T follicular helper cell (primary cell): ENCODE results near the gene FAM83E.
"Not testable (repeated sequence)": the region's sequence is repeated elsewhere in the genome, so short reads cannot be mapped to it uniquely, and the experiment has no call there.

Source experiments
- DNase-seq: peaks from one replicate; pipeline ENCODE4 v3.0.0-alpha.2; 2020; ENCODE audit warnings: low read depth

The FAM83E gene

DNA sequence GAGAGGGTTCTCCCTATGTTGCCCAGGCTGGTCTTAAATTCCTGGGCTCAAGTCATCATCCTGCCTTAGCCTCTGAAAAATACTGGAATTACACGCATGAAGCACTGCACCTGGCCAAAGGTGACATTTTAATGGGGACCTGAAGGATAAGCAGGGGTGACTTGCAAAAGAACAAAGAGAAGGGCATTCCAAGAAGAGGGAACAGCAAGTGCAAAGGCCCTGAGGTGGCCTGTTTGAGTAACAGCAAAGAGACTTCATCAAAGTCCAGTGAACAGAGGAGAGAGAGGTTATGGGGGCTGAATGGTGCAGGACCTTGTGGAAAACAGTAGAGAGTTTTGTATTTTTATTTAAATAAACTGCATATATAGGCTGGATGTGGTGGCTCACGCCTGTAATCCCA, 27.0 kb upstream of the FAM83E start:
- no peak for DNase-seq

DNA sequence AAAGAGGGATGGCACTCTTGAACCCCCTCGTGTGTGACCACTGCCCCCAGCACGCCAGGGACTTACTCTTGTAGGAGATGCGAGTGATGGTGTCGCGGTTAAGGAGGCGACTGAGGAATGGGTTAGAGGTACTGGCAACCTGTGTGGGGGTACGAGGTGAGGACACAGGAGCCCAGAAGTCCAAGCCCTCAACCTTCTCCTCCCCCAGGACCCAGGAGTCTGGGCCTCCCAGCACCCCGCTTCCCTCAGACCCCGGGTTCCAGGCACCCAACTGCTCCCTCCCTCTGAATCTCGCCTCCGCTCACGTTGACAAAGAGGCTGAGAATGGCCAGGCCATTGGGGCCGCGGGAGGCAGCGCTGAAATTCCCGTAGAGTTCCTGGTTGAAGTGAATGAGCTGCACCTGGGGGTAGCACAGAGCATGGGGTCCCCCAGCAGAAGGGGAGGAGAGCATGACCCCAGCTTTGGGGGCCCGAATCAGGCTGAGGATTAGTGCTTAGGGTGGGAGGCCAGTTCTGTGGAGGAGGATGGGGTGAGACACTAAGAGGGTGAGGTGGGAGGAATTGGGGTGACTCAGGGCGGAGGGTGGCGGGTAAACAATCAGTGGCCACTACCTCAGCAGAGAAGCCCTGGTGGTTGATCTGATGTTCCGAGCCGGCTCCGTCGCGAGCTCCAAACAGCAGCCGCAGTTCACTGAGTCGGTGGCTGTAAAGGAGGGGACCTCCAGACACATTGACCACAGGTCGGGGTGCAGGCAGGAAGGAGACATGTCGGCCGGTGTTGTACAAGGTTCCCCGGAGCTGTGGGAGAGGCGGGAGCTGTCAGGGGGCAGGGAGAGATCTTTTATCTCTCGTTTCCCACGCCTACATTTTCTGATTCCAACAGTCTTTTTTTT, 24.9 kb upstream of the FAM83E start:
- no peak for DNase-seq

DNA sequence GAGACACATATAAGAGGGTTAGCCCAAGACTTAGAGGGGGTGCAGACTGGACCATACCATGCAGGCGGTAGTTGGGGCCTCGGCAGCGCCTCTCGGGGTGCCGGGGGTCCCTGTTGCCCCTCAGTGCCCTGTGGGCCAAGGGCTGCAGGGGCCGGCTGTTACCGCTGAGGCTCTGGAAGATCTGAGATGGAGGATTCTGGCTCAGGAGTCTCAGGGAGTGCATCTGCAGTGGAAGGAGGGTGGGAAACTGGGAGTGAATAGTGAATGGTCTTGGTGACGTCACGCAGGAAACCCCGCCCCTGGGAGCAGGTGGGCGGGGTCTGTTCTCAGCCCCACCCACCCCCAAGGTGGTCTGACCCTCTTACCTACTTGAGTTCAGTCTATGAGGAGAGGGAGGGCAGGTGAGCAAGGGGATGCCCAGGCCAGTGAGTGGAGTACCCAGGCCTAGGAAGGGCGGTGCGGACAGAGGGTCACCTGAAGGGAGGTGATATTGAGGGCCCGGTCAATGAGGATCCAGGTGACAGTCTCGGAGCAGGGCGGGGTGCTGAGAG, 24.0 kb upstream of the FAM83E start:
- DNase-seq: no peak

DNA sequence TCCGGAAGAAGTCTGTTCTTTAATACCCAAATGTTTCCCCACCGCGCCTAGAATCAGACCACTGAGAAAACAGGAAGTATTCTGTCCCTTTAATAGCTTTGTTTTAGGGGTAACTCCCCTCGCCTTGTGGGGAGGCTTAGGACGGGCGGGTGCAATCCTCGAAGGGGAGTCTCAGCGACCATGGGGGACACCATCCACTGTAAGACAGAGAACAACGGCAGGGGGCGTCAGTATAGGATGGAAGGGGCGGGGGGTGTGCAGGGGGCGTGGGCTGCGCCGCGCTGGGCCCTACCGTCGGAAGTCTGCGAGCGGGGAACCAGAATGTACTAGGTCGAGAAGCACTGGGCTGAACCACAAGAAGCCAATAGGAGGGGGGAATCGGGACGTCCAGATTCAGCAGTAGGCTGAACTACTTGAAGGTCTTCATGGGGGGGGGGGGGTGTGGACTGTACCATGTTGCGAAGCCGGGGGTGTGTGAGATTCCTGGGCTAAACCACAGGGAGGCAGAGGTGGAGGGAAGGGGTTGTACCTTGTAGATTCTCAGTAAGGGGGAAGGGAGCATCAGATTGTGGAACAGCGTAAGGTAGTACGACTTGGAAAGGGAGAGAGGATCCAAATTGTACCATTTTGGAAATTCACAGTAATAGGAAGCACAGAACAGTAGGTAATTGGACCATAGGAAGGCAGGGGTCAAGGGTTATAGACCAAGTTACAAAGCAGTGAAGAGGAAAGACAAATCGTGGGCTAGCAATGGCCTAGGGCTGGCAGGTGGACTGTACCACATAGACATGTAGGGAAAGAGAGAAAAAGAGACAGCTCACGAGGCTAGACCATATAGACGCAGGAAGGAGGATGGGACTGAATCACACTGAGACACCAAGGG, 23.3 kb upstream of the FAM83E start:
- peak; percentile 83 for DNase-seq

DNA sequence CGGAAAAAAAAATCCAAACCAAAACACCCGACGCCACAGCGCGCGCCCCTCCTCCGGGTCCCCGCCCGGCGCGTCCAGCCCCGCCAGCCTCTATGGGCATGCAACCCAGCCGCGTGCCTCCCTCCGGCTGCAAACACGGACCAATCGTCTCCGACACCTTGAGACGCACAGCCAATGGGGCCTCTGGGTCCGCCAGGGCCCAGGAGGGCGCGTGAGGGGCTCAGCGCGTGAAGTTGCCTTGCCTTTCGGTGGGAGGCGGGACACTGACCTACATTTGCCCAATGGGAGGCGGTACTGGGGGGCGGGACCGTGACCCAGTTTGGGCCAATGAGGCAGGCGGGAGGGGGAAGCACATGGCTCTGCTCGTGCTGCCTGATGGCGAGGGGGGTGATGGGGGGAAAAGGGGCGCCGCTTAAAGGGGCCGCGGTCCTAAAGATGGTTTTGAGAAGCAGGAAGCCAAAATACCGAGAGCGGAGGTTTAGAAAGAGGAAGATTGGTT, 22.6 kb upstream of the FAM83E start:
- DNase-seq: peak; percentile 99

DNA sequence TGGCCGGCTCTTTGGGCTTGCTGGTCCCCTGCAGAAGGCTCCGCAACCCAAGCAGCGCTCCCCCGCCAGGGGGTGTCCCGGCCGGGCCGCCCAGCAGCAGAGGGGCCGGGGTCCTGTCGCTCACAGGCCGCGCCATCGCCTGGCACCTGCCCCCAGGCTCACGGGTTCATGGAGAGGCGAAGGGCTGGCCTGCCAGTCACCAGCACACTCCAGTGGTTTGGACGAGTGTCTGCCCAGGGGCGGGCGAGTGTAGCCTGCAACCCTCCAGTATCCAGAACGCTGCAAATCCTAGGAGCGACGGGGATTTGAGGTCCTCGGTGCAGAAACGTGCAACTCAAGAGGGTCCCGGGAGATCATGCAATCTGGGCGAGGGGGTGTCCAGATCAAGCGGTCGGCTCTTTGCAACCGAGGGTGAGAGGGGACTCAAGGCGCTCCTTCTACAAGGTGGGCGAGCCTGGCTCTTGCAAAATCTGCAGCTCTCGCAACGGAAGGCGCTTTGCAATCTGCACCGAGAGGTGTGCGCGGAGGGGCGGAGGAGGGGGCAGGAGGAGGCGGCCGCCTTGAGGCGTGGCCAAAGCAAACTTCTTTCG, 22.1 kb upstream of the FAM83E start, which contains the start of gene DBP:
Gene DBP (minus strand): TSS at position 521 of the 590 bp plus-strand sequence. CDS start 385 bp downstream, at position 136.
- no peak for DNase-seq

DNA sequence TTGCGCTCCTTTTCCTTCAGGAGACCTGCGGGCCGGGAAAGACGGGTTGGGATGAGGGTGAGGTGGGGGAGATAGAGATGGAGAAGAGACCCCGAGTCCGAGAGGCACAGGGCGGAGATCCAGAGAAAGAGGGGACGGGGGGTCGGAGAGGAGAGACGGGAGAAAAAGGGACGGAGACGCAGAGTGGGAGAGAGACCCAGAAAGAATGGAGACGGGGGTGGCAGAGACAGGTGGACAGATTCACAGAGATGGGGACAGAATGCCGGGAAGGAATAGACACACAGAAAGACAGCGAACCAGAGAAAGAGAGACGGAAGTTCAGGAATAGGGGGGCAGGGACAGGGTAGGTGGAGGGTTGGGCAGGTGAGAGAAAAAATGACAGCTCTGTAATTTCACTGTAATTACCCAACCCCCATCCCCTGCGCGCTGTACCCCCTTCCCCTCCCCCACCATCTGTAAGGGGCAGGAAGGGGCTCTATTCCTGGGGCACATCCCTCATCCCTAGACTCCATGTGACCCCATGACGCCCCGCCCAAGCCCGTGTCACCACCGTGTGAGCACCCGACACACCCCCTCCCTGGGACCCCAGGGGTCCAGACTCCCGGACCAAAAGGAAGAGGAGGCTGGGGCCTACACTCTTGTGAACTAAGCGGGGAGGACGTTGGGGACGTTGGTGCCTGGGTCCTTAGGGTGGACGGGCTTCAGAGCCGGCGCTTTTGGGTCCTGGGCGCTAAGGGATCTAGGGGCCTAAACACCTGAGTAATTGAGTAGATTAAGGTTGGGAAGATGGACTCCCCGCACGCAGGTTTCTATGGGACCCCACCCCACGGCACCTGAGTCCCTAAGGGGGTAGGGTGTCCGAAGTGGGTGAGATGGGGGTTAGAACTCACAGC, 21.3 kb upstream of the FAM83E start:
- DNase-seq: no peak

DNA sequence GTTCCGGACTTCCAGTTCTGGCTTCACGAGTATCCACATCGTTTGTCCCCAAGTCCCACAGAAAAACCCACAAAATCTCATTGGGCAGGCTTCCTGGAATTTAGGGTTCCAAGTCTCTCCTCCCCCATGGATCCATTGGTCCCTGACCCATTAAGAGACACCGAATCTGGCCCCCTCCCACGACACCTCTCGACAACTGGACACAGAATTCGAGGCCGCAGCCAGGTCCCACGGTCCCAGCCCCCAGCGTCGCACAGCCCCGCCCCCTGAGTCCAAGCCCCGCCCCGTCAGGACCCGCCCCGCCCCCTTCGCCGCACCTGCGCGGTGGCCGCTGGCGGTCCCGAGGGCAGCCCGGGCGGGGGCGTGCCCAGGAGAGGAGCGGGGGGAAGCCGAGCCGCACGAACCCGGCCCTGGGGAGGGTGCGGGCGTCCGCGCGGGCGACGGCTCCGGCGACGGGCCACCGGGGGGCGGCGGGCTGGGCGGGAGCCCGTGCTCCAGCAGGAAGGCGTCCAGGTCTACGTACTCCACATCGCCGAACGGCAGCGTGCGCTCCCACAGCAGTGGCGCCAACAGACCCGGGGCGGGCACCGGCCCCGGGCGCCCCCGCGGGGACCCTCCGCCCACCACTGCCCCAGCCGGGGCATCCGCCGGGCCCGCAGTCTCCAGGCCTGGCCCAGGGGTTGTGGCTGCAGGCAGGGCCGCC, 20.5 kb upstream of the FAM83E start:
- peak; percentile 67 for DNase-seq

DNA sequence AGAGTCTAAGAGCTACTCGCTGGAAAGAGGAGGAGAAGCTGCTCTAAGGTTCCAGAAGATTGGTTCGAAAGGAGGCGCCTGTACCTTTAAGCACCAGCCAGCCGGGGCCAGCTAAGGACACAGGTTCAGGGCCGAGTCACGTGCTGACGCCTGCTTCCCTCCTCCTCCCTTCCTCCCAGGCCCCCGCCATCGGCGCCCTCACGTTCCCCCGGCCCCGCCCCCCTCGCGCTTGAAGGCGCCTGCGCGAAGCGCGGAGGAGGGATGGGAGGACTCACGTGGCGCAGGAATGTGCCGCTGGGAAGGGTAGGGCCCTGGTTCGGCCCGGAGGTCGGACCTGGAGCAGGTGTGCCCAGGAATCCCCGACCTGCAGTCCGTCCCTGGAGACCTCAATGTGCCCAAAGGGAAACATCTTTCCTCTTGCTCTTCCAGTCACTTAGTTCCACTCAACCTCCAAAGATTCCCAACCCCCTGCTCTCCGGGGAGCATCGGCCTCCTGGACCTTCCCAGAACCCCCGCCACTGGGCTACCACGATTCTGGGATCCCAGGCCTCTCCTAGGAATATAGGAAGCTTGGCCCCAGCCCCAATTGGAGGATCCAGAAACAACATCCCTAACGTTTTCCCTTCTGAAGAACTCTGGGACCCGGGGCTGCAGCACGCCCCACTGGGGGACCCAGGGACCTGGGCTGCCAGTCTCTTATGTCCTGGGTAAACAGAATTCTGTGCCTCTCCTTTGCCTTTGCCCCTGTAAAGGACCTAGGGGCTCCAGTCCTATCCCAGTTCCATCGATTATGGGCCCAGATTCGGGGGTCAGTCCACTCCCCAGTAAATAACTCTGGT, 19.8 kb upstream of the FAM83E start:
- DNase-seq: peak; percentile 84

DNA sequence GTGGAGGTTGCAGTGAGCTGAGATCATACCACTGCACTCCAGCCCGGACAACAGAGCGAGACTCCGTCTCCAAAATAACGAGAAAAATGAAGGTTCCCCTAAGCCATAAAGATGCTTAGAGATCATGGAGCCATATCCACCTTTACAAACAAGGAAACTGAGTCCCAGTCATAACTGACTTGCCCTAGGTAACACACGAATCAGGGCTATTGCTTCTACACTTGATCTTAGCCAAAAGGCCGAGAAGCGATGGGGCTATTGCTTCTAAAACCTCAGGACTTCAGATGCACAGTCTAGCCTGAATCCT, 19.1 kb upstream of the FAM83E start:
- DNase-seq: no peak

DNA sequence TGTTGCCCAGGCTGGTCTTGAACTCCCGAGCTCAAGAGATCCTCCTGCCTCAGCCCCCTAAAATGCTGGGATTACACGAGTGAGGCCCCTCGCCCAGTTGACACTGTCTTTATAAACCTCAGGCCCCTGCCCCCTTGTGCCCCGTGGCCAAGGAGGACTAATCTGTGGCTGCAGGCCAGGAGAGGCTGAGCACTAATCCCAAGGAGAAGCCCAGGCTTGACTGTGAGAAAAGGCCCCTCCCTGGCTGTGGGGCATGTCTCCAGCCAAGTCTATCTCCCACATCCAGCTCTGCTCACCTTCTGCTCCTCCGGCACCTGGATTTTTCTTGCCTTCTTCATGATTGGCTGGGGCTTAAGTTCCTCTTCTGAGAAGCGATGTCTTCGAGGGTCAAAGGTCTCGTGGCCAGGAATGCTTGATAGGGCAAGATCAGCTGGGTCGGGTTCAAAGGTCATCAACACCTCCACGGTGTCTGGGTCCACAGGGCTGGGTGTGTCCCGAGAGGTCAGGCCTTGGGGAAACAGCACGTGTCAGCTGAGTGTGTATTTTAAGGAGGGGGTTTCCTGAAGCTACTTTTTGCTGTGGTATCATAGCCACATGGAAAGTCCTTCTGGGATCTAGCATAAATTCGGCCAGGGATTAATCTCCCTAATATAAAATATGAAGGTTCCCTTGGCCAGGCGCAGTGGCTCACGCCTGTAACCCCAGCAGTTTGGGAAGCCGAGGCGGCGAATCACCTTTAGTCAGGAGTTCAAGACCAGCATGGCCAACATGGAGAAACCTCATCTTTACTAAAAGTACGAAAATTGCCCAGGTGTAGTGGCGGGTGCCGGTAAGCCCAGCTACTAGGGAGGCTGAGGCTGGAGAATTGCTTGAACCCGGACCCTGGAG, 18.5 kb upstream of the FAM83E start:
- no peak for DNase-seq

DNA sequence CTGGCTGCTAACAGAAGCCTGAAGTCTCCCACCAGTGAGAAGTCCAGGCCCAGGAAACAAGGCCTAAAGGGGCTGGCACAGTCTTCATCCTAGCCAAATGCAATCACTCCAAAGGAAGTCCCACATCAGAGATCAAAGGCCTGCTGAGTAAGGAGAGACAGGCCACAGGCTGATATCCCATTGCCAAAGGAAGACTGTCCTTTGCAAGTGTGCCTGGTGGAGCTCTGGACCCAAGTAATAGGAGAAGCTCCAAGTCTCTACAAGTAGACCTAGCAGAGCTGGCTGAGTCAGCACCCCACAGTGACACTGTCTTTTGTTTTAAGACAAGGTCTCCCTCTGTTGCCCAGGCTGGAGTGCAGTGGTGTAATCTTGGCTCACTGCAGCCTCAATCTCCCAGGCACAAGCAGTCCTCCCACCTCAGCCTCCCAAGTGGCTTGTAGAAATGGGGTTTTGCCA, 17.8 kb upstream of the FAM83E start:
- DNase-seq: no peak

DNA sequence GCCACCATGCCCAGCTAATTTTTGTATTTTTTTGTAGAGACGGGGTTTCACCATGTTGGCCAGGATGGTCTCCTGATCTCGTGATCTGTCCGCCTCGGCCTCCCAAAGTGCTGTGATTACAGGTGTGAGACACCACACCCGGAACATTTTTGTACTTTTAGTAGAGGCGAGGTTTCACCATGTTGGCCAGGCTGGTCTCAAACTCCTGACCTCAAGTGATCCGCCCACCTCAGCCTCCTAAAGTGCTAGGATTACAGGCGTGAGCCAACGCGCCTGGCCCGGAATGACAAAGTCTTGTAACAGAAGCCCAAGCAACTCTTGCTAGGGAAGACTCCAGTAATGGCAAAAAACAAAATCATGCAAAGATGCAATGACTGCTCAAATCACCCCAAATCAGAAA, 17.4 kb upstream of the FAM83E start:
- DNase-seq: not testable (repeated sequence)

DNA sequence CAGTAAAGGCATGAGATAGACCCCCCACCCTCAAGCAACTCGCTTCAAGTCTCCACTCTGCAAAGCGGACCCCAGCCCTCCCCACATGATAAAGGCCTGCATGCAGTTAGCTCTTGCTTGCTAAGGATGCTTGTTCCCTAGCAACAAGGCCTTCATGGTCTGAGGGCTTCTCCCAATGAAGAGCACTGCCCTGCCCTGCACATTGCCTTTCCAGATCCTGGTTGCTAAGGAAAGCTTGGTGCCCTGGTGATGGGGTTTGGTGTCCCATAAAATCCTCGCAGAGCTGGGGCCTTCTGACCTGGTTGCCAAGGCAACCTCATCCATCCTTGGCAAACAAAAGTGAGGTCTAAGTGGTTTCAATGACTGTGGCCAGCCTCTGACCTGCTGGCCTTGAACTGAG, 16.3 kb upstream of the FAM83E start:
- no peak for DNase-seq

DNA sequence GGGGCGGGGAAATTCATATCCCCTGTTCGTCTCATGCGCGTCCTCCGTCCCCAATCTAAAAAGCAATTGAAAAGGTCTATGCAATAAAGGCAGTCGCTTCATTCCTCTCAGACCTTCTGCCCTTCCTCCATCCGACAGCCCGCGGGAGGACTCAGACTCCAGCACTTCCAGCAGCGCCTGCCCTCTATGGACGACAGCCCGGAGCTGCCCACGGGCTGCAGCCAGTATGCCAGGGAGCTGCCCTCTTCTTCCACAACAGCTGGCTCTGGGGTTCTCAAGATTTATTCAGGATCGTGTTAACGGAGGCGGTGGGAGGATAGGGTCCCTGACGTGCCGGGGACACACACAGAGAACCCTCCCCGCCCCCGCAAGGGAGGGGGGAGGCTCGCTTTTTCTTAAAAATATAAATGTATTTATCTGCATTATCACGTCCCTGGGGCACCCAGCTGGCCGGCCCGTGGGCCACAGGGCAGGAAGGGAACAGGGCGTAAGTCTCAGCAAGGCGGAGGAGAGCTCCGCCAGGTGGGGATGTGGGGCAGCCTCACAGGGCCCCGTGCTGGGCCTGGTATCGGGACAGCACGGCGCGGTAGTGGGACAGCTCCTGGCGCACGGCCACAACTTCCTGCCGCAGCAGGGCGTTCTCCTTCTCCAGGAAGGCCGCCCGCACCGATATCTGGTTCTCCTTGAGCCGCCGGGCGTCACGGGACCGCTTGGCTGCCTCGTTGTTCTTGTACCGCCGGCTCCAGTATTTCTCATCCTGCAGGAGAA, 15.6 kb upstream of the FAM83E start:
- no peak for DNase-seq

DNA sequence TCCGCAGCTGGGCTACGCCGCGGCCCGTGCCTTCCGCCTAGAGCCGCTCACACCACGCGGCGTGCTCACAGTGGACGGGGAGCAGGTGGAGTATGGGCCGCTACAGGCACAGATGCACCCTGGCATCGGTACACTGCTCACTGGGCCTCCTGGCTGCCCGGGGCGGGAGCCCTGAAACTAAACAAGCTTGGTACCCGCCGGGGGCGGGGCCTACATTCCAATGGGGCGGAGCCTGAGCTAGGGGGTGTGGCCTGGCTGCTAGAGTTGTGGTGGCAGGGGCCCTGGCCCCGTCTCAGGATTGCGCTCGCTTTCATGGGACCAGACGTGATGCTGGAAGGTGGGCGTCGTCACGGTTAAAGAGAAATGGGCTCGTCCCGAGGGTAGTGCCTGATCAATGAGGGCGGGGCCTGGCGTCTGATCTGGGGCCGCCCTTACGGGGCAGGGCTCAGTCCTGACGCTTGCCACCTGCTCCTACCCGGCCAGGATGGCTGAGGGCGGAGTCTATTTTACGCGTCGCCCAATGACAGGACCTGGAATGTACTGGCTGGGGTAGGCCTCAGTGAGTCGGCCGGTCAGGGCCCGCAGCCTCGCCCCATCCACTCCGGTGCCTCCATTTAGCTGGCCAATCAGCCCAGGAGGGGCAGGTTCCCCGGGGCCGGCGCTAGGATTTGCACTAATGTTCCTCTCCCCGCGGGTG, 14.9 kb upstream of the FAM83E start:
- DNase-seq: no peak

DNA sequence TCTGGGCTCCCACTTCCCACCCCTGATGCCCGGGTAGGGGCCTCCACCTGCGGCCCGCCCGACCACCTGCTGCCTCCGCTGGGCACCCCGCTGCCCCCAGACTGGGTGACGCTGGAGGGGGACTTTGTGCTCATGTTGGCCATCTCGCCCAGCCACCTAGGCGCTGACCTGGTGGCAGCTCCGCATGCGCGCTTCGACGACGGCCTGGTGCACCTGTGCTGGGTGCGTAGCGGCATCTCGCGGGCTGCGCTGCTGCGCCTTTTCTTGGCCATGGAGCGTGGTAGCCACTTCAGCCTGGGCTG, 14.4 kb upstream of the FAM83E start:
- no peak for DNase-seq
